ENCODE measurements around the gene ZNF782. TPM values are rescaled to one million over a fixed set of nuclear protein-coding genes. Genes with fewer than 3 reads are reported as not detected.
"Not testable (repeated sequence)": the region's sequence is repeated elsewhere in the genome, so short reads cannot be mapped to it uniquely, and the experiment has no call there.

The ZNF782 gene
- total RNA-seq, result 7.9 and 8.7 TPM in 2 replicates
- long read RNA-seq, partial matches to known transcripts, result 0 of 7 reads
- long read RNA-seq, other reads (novel, unspliced or antisense), result 7 of 7 reads

DNA sequence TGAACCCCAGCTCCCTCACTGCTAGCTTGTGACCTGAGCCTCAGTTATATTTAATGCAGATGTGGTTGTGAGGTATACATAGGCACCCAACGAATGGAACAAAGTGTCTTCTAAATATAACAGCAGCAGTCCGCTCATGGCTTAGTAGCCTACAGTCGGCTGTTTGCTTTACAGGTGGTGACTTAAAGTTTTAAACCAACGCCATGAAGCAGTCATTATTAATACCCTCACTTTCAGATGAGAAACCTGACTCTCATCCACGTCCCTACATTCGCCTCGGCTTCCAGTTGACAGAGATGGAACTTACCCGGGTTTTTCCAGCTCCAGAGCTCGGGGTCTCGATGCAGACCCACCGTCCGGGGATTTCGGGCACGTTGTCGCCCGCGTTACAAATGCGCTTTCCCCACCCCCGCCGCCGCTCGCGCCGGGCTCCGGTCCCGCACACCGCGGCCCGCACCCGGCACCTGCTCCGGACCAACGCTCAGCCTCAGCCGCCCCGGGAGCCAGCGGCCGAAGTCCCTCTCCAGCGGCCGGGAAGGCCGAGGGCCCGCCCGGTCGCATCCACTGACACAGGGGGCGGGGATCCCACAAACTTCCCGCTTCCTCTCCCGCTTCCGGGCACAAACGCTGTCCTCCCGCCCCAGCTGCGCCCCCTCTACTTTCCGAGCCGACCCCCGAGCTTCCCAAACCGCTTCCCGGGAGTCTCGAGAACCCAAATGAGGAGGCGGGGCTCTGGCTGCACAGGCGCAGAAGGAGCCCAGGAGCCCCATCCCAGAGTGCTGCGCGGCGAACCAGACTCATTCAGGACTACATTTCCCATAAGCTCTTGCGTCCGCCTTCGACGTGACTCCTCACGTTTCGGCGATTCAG is at the start of gene ZNF782:
TSS of gene ZNF782 (minus strand) at position 734 of the 870 bp plus-strand sequence. CDS start 2,553 bp downstream, outside the sequence.
- peaks cover 10% of the 10 kb centered on the region for H3K9me3 Mint-ChIP-seq
- peak within 1 kb of the TSS; percentile 100 for H3K4me3 Mint-ChIP-seq
- TF ChIP-seq, protein P1, sequence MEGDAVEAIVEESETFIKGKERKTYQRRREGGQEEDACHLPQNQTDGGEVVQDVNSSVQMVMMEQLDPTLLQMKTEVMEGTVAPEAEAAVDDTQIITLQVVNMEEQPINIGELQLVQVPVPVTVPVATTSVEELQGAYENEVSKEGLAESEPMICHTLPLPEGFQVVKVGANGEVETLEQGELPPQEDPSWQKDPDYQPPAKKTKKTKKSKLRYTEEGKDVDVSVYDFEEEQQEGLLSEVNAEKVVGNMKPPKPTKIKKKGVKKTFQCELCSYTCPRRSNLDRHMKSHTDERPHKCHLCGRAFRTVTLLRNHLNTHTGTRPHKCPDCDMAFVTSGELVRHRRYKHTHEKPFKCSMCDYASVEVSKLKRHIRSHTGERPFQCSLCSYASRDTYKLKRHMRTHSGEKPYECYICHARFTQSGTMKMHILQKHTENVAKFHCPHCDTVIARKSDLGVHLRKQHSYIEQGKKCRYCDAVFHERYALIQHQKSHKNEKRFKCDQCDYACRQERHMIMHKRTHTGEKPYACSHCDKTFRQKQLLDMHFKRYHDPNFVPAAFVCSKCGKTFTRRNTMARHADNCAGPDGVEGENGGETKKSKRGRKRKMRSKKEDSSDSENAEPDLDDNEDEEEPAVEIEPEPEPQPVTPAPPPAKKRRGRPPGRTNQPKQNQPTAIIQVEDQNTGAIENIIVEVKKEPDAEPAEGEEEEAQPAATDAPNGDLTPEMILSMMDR (conservative IDR thresholded peaks at IDR 0.05), result no peak
- peaks cover 41% of the 10 kb centered on the region for H3K4me1 Mint-ChIP-seq
- peak; percentile 88 for DNase-seq (ENCODE audit: low read depth, low spot score)
- H3K27ac Mint-ChIP-seq (ENCODE audit: unreplicated experiment), result peak within 1 kb of the TSS; percentile 95
- H3K36me3 Mint-ChIP-seq (ENCODE audit: low read depth), result peaks cover 19% of the 10 kb centered on the region
- no peaks in the 10 kb centered on the region for H3K27me3 Mint-ChIP-seq (ENCODE audit: low read depth)

GRCh38 chr9:96900010-96900409 is 45.7 kb upstream of the ZNF782 start:
- not testable (repeated sequence) for H3K27ac Mint-ChIP-seq (ENCODE audit: unreplicated experiment); H3K4me1 Mint-ChIP-seq; DNase-seq (ENCODE audit: low read depth, low spot score); H3K4me3 Mint-ChIP-seq; H3K27me3 Mint-ChIP-seq (ENCODE audit: low read depth); H3K9me3 Mint-ChIP-seq; H3K36me3 Mint-ChIP-seq (ENCODE audit: low read depth)

GRCh38 chr9:96892131-96892530 is 37.8 kb upstream of the ZNF782 start:
- Mint-ChIP-seq H3K4me1 (no peaks in the 10 kb centered on the region), H3K9me3 (no peaks in the 10 kb centered on the region), H3K4me3 (no peak overlapping the region), H3K27me3 (ENCODE audit: low read depth) (no peaks in the 10 kb centered on the region), H3K36me3 (ENCODE audit: low read depth) (peaks cover 23% of the 10 kb centered on the region), H3K27ac (ENCODE audit: unreplicated experiment) (peak overlapping the region; percentile 13)
- TF ChIP-seq, protein P1 (conservative IDR thresholded peaks at IDR 0.05), result no peak
- DNase-seq (ENCODE audit: low read depth, low spot score), result no peak

DNA sequence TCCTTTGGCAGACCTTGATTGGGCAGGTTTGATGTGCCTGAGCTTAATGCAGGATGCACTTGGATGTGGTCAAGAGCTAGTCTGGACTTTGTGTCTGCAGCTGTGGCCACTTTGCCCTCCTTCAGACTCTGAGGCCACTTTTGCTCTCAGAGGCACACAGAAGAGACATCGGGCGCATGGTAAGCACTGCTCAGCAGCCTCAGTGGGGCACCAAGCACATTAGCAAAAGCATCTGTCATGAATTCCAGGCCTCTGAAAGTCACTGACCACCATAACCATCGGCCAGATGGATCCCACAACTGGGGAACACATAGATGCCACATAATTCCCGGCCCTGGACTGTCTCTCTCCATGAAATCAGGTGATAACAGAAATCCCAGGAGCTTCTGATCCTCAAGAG is 34.3 kb upstream of the ZNF782 start:
- H3K4me1 Mint-ChIP-seq, result no peaks in the 10 kb centered on the region
- no peak overlapping the region for H3K4me3 Mint-ChIP-seq
- TF ChIP-seq, protein P1 (conservative IDR thresholded peaks at IDR 0.05), result no peak

DNA sequence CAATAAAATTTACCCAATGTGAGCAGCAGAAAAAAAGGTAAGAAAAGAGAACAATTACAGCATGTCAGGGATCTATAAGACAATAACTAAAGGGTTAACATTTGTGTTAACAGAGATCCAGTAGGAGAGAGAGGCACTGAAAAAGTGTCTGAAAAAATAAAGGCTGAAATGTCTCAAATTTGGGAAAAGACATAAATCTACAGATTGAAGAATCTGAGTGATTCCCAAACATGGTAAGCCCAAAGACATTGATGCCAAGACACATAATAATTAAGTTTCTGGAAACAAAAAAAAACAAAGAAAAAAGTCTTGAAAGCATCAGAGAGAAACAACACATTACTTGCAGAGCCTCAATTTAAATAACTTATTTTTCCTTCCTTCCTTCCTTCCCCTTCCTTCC is 31.1 kb upstream of the ZNF782 start:
- TF ChIP-seq, protein P1 (conservative IDR thresholded peaks at IDR 0.05), result no peak
- Mint-ChIP-seq H3K27me3 (ENCODE audit: low read depth) (no peaks in the 10 kb centered on the region), H3K4me3 (no peak overlapping the region), H3K4me1 (peaks cover 7% of the 10 kb centered on the region), H3K36me3 (ENCODE audit: low read depth) (peaks cover 20% of the 10 kb centered on the region), H3K9me3 (peaks cover 3% of the 10 kb centered on the region), H3K27ac (ENCODE audit: unreplicated experiment) (no peak overlapping the region)
- DNase-seq (ENCODE audit: low read depth, low spot score), result no peak

More for the DNA sequence above, 34.3 kb upstream of the ZNF782 start:
- DNase-seq (ENCODE audit: low read depth, low spot score), result no peak
- H3K9me3 Mint-ChIP-seq, result peaks cover 3% of the 10 kb centered on the region
- no peak overlapping the region for H3K27ac Mint-ChIP-seq (ENCODE audit: unreplicated experiment)
- H3K36me3 Mint-ChIP-seq (ENCODE audit: low read depth), result peaks cover 26% of the 10 kb centered on the region
- H3K27me3 Mint-ChIP-seq (ENCODE audit: low read depth), result no peaks in the 10 kb centered on the region

DNA sequence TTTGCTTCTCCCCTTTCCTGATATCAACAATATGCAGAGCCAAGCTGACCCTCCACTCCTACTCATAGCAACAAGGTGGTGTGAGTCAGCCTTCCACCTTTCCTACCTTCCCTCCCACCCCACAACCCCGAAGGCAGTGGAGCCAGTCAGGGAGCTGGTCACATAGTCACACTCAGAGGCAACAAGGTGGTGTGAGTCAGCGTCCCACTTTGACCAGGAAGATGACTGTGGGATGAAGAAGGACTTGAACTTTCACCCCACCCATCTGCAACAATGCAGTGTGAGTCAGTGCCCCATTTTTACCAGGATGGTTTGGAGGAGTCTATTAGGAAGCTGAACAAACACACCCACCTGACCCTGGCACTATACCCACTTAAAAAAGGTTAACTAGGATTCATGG is 30.1 kb upstream of the ZNF782 start:
- Mint-ChIP-seq H3K4me3 (no peak overlapping the region), H3K36me3 (ENCODE audit: low read depth) (peaks cover 20% of the 10 kb centered on the region), H3K9me3 (peaks cover 3% of the 10 kb centered on the region), H3K4me1 (peaks cover 7% of the 10 kb centered on the region), H3K27ac (ENCODE audit: unreplicated experiment) (no peak overlapping the region), H3K27me3 (ENCODE audit: low read depth) (no peaks in the 10 kb centered on the region)
- TF ChIP-seq, protein P1 (conservative IDR thresholded peaks at IDR 0.05), result no peak
- DNase-seq (ENCODE audit: low read depth, low spot score), result no peak

Measured in neural crest cell (in vitro differentiated cells).